ENCODE measurements around the gene KRT82. TPM values are rescaled to one million over a fixed set of nuclear protein-coding genes. Genes with fewer than 3 reads are reported as not detected.

KRT82 gene
- total and polyA plus RNA-seq, 4 donors, result not detected

DNA sequence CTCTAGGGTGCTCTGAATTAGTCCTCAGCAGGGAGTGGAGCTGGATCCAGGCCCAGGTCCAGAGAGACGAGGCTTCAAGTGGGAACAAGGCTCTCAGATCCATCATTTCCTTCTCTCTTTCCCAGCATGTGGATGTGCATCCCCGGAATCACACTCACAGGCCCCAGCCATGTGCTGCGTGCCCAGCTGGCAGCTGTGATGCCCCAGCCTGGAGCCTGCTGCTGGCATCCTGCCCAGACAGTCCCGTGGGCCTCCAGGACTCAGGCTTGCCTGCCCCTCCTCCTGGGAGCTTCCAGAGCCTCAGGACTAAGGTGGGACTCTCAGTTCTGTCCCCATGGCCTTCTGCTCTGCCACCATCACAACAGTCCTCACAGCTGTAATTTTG, 14.5 kb downstream of the KRT82 start:
- Histone ChIP-seq H3K9ac (ENCODE audit: insufficient read depth in 1 of 2, low read length in 2 of 2) (no peak overlapping the region), H3K4me1 (ENCODE audit: control insufficient read depth in 5 of 5, insufficient read depth in 5 of 5, low read length in 5 of 5) (peaks cover 0 to 11% (median 0%) of the 10 kb centered on the region in 5 donors), H3K36me3 (ENCODE audit: control insufficient read depth in 4 of 4, insufficient read depth in 4 of 4, low read length in 4 of 4) (no peaks in the 10 kb centered on the region), H3K27me3 (ENCODE audit: control insufficient read depth in 3 of 3, insufficient read depth in 3 of 3, low read length in 2 of 3) (peaks cover 0 to 7% (median 0%) of the 10 kb centered on the region in 3 donors), H3K4me3 (no peak overlapping the region), H3K27ac (ENCODE audit: low read depth in 1 of 2, low read length in 1 of 2) (no peak overlapping the region), H3K9me3 (ENCODE audit: control insufficient read depth in 4 of 4, insufficient read depth in 3 of 4, low read length in 3 of 4) (no peaks in the 10 kb centered on the region)
- 26 to 65% methylated on average over 4 of the region's 4 CpGs for WGBS, 2 donors
- ATAC-seq (ENCODE audit: insufficient read depth, low FRiP score) (no peak), DNase-seq (peak; percentile 19 to 56 (median 42))
- TF ChIP-seq, protein P1, sequence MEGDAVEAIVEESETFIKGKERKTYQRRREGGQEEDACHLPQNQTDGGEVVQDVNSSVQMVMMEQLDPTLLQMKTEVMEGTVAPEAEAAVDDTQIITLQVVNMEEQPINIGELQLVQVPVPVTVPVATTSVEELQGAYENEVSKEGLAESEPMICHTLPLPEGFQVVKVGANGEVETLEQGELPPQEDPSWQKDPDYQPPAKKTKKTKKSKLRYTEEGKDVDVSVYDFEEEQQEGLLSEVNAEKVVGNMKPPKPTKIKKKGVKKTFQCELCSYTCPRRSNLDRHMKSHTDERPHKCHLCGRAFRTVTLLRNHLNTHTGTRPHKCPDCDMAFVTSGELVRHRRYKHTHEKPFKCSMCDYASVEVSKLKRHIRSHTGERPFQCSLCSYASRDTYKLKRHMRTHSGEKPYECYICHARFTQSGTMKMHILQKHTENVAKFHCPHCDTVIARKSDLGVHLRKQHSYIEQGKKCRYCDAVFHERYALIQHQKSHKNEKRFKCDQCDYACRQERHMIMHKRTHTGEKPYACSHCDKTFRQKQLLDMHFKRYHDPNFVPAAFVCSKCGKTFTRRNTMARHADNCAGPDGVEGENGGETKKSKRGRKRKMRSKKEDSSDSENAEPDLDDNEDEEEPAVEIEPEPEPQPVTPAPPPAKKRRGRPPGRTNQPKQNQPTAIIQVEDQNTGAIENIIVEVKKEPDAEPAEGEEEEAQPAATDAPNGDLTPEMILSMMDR (IDR thresholded peaks at IDR 0.05; ENCODE audit: control extremely low read depth, extremely low read depth), result no peak

DNA sequence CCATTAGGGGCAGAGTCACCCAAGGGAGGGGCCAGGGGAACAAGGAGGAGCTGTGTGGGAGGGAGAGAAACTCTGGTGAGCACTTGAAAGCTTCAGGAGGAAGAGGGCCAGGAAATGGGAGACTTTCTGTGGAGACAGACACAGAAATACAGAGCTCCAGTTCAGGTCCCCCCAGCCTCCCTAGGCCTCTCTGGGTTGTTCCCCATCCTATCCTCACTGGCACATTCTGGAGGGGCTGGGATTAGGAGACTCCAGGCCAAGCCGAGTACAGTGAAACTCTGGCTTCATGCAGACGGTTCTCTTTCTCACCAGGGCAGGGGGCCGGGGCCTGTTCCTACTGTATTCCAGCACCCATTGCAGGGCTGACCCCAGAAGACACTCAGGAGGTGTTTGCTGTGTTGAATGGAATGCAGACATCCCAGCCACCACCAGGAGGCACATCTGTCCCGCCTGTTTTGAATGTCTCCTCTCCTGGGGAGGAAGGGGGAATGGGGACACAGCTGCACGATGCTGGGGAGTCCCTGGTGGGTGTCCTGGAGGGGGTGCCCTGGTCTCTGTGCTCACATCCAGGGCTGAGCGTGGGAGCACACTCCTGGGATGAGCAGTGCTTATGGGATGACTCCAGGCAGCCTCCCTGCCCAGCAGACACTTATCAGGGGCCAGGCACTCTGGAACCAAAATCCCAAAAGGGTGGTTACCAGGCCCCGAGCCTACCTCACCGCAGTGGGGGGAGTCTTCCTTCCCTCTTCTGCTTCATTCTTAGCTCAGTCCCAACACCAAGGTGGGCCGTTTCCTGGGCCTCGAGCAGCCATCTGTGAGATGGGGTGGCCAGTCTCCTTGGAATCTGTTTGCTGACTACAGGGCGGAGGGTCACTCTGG, 15.2 kb downstream of the KRT82 start:
- DNase-seq, result no peak
- Histone ChIP-seq H3K27me3 (ENCODE audit: control insufficient read depth in 3 of 3, insufficient read depth in 3 of 3, low read length in 2 of 3) (peaks cover 0 to 7% (median 0%) of the 10 kb centered on the region in 3 donors), H3K4me3 (no peak overlapping the region), H3K36me3 (ENCODE audit: control insufficient read depth in 4 of 4, insufficient read depth in 4 of 4, low read length in 4 of 4) (no peaks in the 10 kb centered on the region), H3K4me1 (ENCODE audit: control insufficient read depth in 5 of 5, insufficient read depth in 5 of 5, low read length in 5 of 5) (peaks cover 0 to 11% (median 0%) of the 10 kb centered on the region in 5 donors), H3K27ac (ENCODE audit: low read depth in 1 of 2, low read length in 1 of 2) (no peak overlapping the region), H3K9me3 (ENCODE audit: control insufficient read depth in 4 of 4, insufficient read depth in 3 of 4, low read length in 3 of 4) (no peaks in the 10 kb centered on the region), H3K9ac (ENCODE audit: insufficient read depth in 1 of 2, low read length in 2 of 2) (no peak overlapping the region)
- TF ChIP-seq, protein P1 (IDR thresholded peaks at IDR 0.05; ENCODE audit: control extremely low read depth, extremely low read depth), result no peak
- 65 to 73% methylated on average over 10 to 11 of the region's 11 CpGs for WGBS, 2 donors
- no peak for ATAC-seq (ENCODE audit: insufficient read depth, low FRiP score)

DNA sequence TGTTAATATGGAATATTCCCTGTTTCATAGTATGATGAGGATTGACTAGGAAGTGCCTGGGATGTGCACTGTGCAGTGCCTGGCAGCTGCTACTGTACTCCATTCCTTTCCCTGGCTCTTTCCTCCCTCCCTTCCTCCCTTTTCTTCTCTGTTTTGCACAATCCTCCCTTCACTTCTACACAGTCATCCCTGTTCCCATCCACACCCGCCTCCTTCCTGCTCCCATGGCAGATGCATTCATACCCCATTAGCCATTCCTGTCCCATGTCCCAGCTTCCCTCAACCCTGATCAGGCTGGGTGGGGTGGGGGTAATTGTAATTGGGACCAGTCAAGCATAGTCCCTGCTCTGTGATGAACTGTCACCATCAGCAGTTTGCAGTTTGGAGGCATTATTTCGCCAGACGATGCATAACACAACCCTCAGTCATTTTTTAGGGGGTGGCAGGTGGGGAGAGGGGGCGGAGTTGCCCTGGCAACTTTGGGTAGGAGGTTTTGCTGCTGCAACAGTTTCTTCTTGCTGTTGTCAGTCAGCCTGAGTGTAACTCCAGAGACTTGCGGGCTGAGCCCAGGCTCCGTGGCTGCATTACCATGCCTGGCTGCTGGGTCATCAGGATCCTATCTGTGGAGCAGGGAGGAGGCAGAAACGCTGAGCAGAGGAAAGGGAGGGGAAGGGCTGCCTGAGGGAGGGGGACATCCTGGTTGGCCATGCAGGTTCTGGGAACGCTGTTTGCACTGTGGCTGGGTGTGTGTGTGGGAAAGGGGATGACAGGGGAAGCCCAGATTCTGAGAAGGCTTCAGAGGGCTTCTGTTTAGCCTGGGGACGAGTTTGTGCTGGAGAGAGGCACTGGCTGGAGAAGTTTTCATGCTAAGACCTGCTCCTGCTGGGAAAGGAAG, 16.6 kb downstream of the KRT82 start:
- DNase-seq (peak in 1 of 3 donors; percentile 18), ATAC-seq (ENCODE audit: insufficient read depth, low FRiP score) (no peak)
- Histone ChIP-seq H3K9me3 (ENCODE audit: control insufficient read depth in 4 of 4, insufficient read depth in 3 of 4, low read length in 3 of 4) (no peaks in the 10 kb centered on the region), H3K36me3 (ENCODE audit: control insufficient read depth in 4 of 4, insufficient read depth in 4 of 4, low read length in 4 of 4) (no peaks in the 10 kb centered on the region), H3K9ac (ENCODE audit: insufficient read depth in 1 of 2, low read length in 2 of 2) (no peak overlapping the region), H3K4me3 (no peak overlapping the region), H3K27me3 (ENCODE audit: control insufficient read depth in 3 of 3, insufficient read depth in 3 of 3, low read length in 2 of 3) (peaks cover 0 to 7% (median 0%) of the 10 kb centered on the region in 3 donors), H3K4me1 (ENCODE audit: control insufficient read depth in 5 of 5, insufficient read depth in 5 of 5, low read length in 5 of 5) (peaks cover 0 to 11% (median 0%) of the 10 kb centered on the region in 5 donors), H3K27ac (ENCODE audit: low read depth in 1 of 2, low read length in 1 of 2) (no peak overlapping the region)
- WGBS, 2 donors, result 53 to 56% methylated on average over 9 of the region's 9 CpGs
- TF ChIP-seq, protein P1 (IDR thresholded peaks at IDR 0.05; ENCODE audit: control extremely low read depth, extremely low read depth), result no peak

Data from lung (tissue), 12 donors.